Endodermal cell (in vitro differentiated cells): Measurements from ENCODE around the gene CSNK1G2. TPM values are rescaled to one million over a fixed set of nuclear protein-coding genes. Genes with fewer than 3 reads are reported as not detected.

Source experiments
- DNase-seq: peaks from one replicate; pipeline ENCODE4 v3.0.0-alpha.2; 2017
- H3K27ac ChIP-seq: 2 replicates; pipeline ENCODE4 v1.5.1; 2013; ENCODE audit warnings: mild to moderate bottlenecking, low read depth, low read length, moderate library complexity
- H3K27me3 ChIP-seq: 2 replicates; pipeline ENCODE4 v1.6.1; 2013; ENCODE audit warnings: mild to moderate bottlenecking, low read length, moderate library complexity; ENCODE audit not compliant: insufficient read depth, control insufficient read depth, poor library complexity, severe bottlenecking
- H3K36me3 ChIP-seq: 2 replicates; pipeline ENCODE4 v1.7.0; 2013; ENCODE audit warnings: mild to moderate bottlenecking, low read length, moderate library complexity; ENCODE audit not compliant: control insufficient read depth, insufficient read depth
- H3K4me1 ChIP-seq: one replicate; pipeline ENCODE4 v1.7.0; 2013; ENCODE audit warnings: low read length; ENCODE audit not compliant: control insufficient read depth, insufficient read depth
- H3K4me3 ChIP-seq: 2 replicates; pipeline ENCODE4 v1.5.1; 2013; ENCODE audit warnings: mild to moderate bottlenecking, low read length, moderate library complexity
- H3K9ac ChIP-seq: 2 replicates; pipeline ENCODE4 v1.6.1; 2013; ENCODE audit warnings: mild to moderate bottlenecking, low read length, moderate library complexity; ENCODE audit not compliant: poor library complexity, severe bottlenecking; ENCODE audit errors: extremely low read depth
- H3K9me3 ChIP-seq: 2 replicates; pipeline ENCODE4 v1.6.1; 2013; ENCODE audit warnings: mild to moderate bottlenecking, low read length, moderate library complexity; ENCODE audit not compliant: control insufficient read depth
- H3K27ac Mint-ChIP-seq: 2 replicates; pipeline ENCODE4 v1.8.0; 2020; ENCODE audit warnings: mixed read lengths
- H3K27me3 Mint-ChIP-seq: 2 replicates; pipeline ENCODE4 v1.8.0; 2021; ENCODE audit warnings: mild to moderate bottlenecking, mixed read lengths; ENCODE audit not compliant: insufficient read depth
- H3K36me3 Mint-ChIP-seq: 2 replicates; pipeline ENCODE4 v1.8.0; 2020; ENCODE audit warnings: low read depth, mixed read lengths
- H3K4me1 Mint-ChIP-seq: 2 replicates; pipeline ENCODE4 v1.8.0; 2020; ENCODE audit warnings: mixed read lengths
- H3K4me3 Mint-ChIP-seq: 2 replicates; pipeline ENCODE4 v1.8.0; 2020; ENCODE audit warnings: mild to moderate bottlenecking, moderate library complexity, mixed read lengths
- H3K9me3 Mint-ChIP-seq: 2 replicates; pipeline ENCODE4 v1.8.0; 2020; ENCODE audit warnings: mild to moderate bottlenecking, mixed read lengths
- WGBS, 2 experiments: methylation state at CpG; one replicate each; pipeline versions ENCODE4 v1.1.5 to v1.1.7; 2013; ENCODE audit warnings: missing lambda C conversion rate in 2 of 2, mixed read lengths in 1 of 2; ENCODE audit not compliant: insufficient coverage in 1 of 2, insufficient read length in 1 of 2; 5-methylcytosine and 5-hydroxymethylcytosine counted together
- total RNA-seq, 2 donors: library from RNA; stranded (reverse); fragmentation: NEBNext Ultra II Directional in 1 of 2; extraction: Animal tissue kit (Norgen Biotek cat#: 25700) in 1 of 2; gene quantifications; 2 replicates in 1 of 2; 3 replicates in 1 of 2; pipeline ENCODE4 v1.2.1, GENCODE V29; 2021
- TF ChIP-seq, protein P1 (sequence below): fragments of 200-600 bp; sonication (generic); conservative IDR thresholded peaks from 2 replicates; pipeline ENCODE4 v1.5.0; 2021; ENCODE audit warnings: antibody characterized with exemption, mild to moderate bottlenecking

CSNK1G2 gene
- total RNA-seq, 2 donors from 2014 or later: 111 to 112 TPM

DNA sequence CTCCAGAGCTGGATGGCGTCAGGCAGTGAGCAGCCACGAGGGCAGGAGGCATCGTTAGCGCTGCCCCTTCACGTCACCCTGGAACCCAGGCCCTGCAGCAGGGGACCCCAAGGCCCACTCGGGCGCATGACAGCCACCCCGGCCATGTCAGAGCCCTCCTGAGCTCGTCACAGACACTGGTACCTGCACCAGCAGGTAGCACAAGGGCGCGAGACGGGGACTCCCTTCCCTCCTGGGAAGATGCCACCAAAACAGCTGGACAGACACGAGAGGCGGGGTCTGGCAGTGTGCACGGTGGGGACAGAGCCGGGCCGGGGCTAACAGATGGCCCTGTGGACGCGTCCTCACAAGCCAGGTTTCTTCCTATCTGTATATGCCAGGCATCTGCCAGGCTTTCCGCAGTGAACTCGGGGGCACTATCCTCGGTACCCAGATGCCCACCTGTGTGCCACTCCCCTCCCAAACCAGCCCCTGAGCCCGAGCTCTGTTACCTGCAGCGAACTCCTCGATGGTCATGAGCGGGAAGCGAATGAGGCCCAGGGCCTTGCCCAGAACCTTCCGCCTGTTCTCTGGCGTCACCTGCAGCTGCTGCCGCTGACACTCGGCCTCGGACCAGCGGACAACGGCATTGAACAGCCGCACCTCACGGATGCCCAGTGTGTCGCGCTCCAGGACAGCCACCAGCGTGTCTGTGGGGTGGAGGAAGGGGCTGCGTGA lies 48.7 kb downstream of the CSNK1G2 start:
- no peak overlapping the region for H3K27ac ChIP-seq
- H3K9me3 Mint-ChIP-seq: no peaks in the 10 kb centered on the region
- no peaks in the 10 kb centered on the region for H3K4me1 ChIP-seq
- no peak for DNase-seq
- TF ChIP-seq, protein P1, sequence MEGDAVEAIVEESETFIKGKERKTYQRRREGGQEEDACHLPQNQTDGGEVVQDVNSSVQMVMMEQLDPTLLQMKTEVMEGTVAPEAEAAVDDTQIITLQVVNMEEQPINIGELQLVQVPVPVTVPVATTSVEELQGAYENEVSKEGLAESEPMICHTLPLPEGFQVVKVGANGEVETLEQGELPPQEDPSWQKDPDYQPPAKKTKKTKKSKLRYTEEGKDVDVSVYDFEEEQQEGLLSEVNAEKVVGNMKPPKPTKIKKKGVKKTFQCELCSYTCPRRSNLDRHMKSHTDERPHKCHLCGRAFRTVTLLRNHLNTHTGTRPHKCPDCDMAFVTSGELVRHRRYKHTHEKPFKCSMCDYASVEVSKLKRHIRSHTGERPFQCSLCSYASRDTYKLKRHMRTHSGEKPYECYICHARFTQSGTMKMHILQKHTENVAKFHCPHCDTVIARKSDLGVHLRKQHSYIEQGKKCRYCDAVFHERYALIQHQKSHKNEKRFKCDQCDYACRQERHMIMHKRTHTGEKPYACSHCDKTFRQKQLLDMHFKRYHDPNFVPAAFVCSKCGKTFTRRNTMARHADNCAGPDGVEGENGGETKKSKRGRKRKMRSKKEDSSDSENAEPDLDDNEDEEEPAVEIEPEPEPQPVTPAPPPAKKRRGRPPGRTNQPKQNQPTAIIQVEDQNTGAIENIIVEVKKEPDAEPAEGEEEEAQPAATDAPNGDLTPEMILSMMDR: no peak
- WGBS, 2 experiments: 94 to 96% methylated on average over 34 to 40 of the region's 40 CpGs
- H3K27me3 ChIP-seq: no peaks in the 10 kb centered on the region
- H3K27me3 Mint-ChIP-seq: no peaks in the 10 kb centered on the region
- no peaks in the 10 kb centered on the region for H3K9me3 ChIP-seq
- H3K4me1 Mint-ChIP-seq: no peaks in the 10 kb centered on the region
- no peak overlapping the region for H3K27ac Mint-ChIP-seq
- no peak overlapping the region for H3K9ac ChIP-seq
- no peak overlapping the region for H3K4me3 ChIP-seq
- peaks cover 51% of the 10 kb centered on the region for H3K36me3 Mint-ChIP-seq
- H3K36me3 ChIP-seq: peaks cover 45% of the 10 kb centered on the region
- H3K4me3 Mint-ChIP-seq: no peak overlapping the region

DNA sequence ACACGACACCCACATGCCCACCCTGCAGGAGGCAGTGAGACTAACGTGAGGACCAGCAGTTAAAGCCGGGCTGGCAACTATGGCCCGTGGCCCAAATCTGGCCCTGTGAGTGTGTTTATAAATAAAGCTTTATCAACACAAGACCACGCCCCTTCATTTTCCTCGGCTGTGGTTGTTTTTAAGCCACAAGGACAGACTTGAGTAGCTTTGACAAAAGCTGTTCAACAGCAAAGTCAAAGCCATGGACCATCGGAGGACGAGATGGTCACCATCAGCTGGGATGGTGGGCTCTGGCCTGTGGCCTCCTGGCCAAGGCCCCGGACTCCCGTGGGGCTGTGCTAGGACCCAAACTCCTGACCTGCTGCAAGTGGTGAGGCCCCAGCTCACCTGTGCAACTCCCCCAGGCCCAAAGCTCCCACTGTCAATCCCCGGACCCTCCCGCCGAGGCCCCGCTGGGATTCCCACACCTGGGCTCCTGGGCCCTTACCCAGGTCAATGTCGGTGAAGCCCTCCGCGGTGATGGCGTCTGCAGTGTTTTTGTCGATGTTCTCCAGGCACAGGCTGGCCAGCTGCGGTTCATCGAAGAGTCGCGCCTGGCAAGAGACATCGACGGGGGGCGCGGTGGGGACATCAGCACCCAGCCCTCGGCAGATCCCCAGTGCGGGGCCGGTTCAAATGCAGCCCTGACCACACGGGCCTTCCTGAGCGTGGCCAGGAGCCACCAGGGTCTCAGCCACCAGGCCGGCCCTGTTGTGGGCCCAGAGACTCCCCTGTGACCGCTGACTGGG lies 49.5 kb downstream of the CSNK1G2 start:
- no peak for DNase-seq
- H3K9me3 Mint-ChIP-seq: no peaks in the 10 kb centered on the region
- no peaks in the 10 kb centered on the region for H3K4me1 ChIP-seq
- whole genome bisulfite sequencing, 2 experiments: 95 to 96% methylated on average over 22 to 34 of the region's 34 CpGs
- no peak overlapping the region for H3K4me3 ChIP-seq
- no peak overlapping the region for H3K4me3 Mint-ChIP-seq
- H3K36me3 Mint-ChIP-seq: peaks cover 53% of the 10 kb centered on the region
- H3K9me3 ChIP-seq: no peaks in the 10 kb centered on the region
- H3K36me3 ChIP-seq: peaks cover 48% of the 10 kb centered on the region
- H3K27ac Mint-ChIP-seq: no peak overlapping the region
- no peak overlapping the region for H3K27ac ChIP-seq
- no peaks in the 10 kb centered on the region for H3K4me1 Mint-ChIP-seq
- H3K9ac ChIP-seq: no peak overlapping the region
- no peaks in the 10 kb centered on the region for H3K27me3 Mint-ChIP-seq
- no peaks in the 10 kb centered on the region for H3K27me3 ChIP-seq
- TF ChIP-seq, protein P1: no peak

DNA sequence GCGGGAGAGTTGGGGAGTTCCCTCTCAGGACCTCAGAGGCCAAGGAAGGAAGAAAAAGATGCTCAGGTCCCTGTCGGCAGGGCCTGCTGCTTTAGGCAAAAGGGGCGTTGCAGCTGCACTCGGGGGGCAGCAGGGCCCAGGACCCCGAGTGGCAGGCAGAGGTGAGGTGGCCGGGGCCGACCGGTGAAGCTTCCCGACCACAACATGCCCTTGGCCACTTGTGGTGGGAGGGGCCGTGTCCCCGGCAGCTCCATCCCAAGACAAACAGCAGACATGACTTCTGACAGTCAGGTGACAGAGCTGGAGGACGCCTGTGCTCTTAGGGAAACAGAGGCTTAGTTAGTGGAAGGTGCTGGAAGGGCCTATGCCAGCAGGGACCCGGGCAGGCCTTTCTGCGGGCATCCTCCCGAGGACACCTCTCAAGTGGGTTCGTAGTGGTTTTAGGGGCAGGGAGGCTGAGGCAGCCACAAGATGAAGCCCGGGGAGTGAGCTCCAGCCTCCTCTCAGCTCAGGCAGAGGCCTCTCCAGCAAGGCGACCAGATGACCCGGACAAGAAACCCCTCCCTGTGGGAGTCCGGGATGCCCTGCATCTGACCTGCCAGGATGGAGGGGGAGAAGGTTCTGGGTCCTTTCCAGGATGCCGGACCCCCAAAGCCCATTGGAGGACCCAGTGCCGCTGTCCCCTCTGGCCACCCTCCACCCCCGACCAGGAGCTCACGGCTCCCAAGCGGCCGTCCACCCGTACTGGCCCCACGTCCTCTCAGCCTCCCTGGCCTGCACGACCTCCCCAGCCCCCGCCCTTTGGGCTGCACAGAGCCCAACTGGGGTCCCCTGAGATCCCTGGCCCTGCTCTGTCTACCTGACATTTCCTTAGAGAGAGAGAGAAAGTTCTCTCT lies 50.3 kb downstream of the CSNK1G2 start:
- no peaks in the 10 kb centered on the region for H3K4me1 ChIP-seq
- TF ChIP-seq, protein P1: no peak
- H3K4me3 ChIP-seq: no peak overlapping the region
- no peaks in the 10 kb centered on the region for H3K27me3 Mint-ChIP-seq
- no peak overlapping the region for H3K9ac ChIP-seq
- H3K36me3 Mint-ChIP-seq: peaks cover 60% of the 10 kb centered on the region
- no peaks in the 10 kb centered on the region for H3K27me3 ChIP-seq
- whole genome bisulfite sequencing, 2 experiments: 92 to 95% methylated on average over 23 to 30 of the region's 30 CpGs
- peaks cover 5% of the 10 kb centered on the region for H3K9me3 Mint-ChIP-seq
- peaks cover 53% of the 10 kb centered on the region for H3K36me3 ChIP-seq
- peaks cover 5% of the 10 kb centered on the region for H3K9me3 ChIP-seq
- H3K27ac ChIP-seq: peak overlapping the region; percentile 32
- DNase-seq: no peak
- H3K4me3 Mint-ChIP-seq: no peak overlapping the region
- H3K27ac Mint-ChIP-seq: no peak overlapping the region
- H3K4me1 Mint-ChIP-seq: no peaks in the 10 kb centered on the region
